Endothelial cell of umbilical vein (primary cell): ENCODE data around the gene MAN2B1.

ENCODE experiments used
- EZH2 ChIP-seq: IDR thresholded peaks from 2 replicates; pipeline ENCODE4 v1.6.1; 2012; ENCODE audit warnings: borderline replicate concordance, low read depth, mild to moderate bottlenecking, moderate library complexity, low read length, inconsistent platforms; ENCODE audit not compliant: severe bottlenecking
- FOS ChIP-seq: IDR thresholded peaks from 2 replicates; pipeline ENCODE4 v1.6.1; 2011; ENCODE audit warnings: mild to moderate bottlenecking, low read length, moderate library complexity, borderline replicate concordance; ENCODE audit not compliant: insufficient read depth
- JUN ChIP-seq: IDR thresholded peaks from 2 replicates; pipeline ENCODE4 v1.6.1; 2011; ENCODE audit warnings: borderline replicate concordance, low read depth; ENCODE audit not compliant: insufficient read length, insufficient read depth
- MAX ChIP-seq: IDR thresholded peaks from 2 replicates; pipeline ENCODE4 v1.6.1; 2011; ENCODE audit not compliant: insufficient read depth, insufficient read length
- MYC ChIP-seq: IDR thresholded peaks from one replicate; pipeline ENCODE4 v1.6.1; 2011; ENCODE audit warnings: mild to moderate bottlenecking, low read depth, low read length
- POLR2A ChIP-seq: IDR thresholded peaks from 2 replicates; pipeline ENCODE4 v1.6.1; 2012; ENCODE audit warnings: low read depth, mild to moderate bottlenecking, control low read depth, low read length
- POLR2AphosphoS5 ChIP-seq: IDR thresholded peaks from 2 replicates; pipeline ENCODE4 v1.6.1; 2012; ENCODE audit warnings: low read depth, mild to moderate bottlenecking, control low read depth, low read length, moderate library complexity; ENCODE audit not compliant: insufficient read depth
- TF ChIP-seq, protein P1 (sequence below), 2 donors: IDR thresholded peaks; 1 replicate in 1 of 2; 2 replicates in 1 of 2; pipeline ENCODE4 v1.5.1; 2011; ENCODE audit warnings: low read length in 2 of 2, mild to moderate bottlenecking in 2 of 2, moderate library complexity in 2 of 2, control low read depth in 1 of 2, inconsistent platforms in 1 of 2, low read depth in 1 of 2; ENCODE audit not compliant: insufficient read depth in 1 of 2; ENCODE audit errors: extremely low read depth in 1 of 2

DNA sequence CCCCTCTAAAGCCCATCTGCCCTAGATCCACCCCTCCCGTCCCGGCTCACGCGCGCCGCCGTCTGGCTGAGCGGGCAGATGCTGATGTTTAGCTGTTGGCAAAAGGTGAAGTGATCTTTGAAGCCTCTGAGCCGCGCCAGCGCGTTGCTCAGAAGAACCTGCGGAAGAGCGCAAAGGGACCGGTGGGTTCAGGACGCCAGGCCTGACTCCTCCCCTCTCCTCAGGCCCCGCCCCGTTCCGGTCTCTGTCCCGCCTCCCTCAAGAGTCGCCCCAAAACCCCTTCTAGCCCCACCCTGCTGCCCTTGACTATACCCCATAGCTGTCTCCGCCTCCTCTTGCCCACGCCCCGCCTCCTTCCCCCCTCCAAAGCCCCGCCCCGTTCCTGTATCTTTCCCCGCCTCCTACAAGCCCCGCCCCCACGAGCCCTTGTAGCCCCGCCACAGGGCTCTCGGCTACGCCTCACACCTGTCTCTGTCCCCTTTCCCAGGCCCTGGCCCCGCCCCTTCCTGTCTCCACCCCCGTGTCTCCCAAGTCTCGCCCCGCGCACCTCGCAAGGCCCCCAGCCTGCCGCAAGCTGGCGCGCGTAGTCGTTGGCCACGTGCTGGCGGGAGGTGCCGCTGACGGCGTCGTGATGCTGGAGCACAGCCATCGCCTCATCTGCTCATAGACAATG lies 9.5 kb downstream of the MAN2B1 start:
- TF ChIP-seq, protein P1, sequence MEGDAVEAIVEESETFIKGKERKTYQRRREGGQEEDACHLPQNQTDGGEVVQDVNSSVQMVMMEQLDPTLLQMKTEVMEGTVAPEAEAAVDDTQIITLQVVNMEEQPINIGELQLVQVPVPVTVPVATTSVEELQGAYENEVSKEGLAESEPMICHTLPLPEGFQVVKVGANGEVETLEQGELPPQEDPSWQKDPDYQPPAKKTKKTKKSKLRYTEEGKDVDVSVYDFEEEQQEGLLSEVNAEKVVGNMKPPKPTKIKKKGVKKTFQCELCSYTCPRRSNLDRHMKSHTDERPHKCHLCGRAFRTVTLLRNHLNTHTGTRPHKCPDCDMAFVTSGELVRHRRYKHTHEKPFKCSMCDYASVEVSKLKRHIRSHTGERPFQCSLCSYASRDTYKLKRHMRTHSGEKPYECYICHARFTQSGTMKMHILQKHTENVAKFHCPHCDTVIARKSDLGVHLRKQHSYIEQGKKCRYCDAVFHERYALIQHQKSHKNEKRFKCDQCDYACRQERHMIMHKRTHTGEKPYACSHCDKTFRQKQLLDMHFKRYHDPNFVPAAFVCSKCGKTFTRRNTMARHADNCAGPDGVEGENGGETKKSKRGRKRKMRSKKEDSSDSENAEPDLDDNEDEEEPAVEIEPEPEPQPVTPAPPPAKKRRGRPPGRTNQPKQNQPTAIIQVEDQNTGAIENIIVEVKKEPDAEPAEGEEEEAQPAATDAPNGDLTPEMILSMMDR (IDR thresholded peaks at IDR 0.05; ENCODE audit: extremely low read depth in 1 of 2, insufficient read depth in 1 of 2, low read depth in 1 of 2, low read length in 2 of 2) = peak in 1 of 2 donors; percentile 4
- TF ChIP-seq MAX (no peak), POLR2A (no peak), FOS (no peak), POLR2AphosphoS5 (no peak), EZH2 (no peak), JUN (no peak), MYC (no peak)
